Embryonic facial prominence (tissue), 1 donor: ENCODE data around the gene A2M.

Experiments
- DNase-seq: peaks from one replicate; pipeline ENCODE4 v3.0.0-alpha.2; 2016; ENCODE audit errors: extremely low spot score

The A2M gene

GRCh38 chr12:9073076-9073475, 42.6 kb downstream of the A2M start:
- DNase-seq: no peak

- no peak for DNase-seq
Observed at GRCh38 chr12:9072481-9073038, 43.2 kb downstream of the A2M start.

- no peak for DNase-seq
Observed at GRCh38 chr12:9071969-9072368, 43.8 kb downstream of the A2M start.

GRCh38 chr12:9071518-9071917, 44.2 kb downstream of the A2M start:
- DNase-seq: no peak

- no peak for DNase-seq
Observed at GRCh38 chr12:9070351-9070750, 45.4 kb downstream of the A2M start.

DNA sequence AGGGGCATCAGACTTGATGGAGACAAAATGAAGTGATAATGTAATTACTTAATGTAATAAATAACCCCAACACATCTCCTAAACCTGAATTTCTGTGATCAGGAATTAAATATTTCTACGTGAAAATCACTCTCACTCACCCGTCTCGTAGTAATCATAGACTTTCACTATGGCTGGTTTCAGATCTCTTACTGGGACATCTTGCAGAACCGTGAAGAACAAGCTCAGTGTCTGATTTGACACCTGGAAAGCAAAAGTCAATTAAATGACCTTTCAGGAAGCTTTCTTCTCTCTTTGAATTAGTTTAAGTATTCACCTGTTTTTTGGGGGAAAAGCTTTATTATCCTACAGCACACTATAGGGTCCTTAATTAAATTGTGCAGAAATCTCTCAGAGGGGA, 47.1 kb downstream of the A2M start:
- no peak for DNase-seq

- no peak for DNase-seq
Observed at GRCh38 chr12:9068086-9068485, 47.6 kb downstream of the A2M start.

DNA sequence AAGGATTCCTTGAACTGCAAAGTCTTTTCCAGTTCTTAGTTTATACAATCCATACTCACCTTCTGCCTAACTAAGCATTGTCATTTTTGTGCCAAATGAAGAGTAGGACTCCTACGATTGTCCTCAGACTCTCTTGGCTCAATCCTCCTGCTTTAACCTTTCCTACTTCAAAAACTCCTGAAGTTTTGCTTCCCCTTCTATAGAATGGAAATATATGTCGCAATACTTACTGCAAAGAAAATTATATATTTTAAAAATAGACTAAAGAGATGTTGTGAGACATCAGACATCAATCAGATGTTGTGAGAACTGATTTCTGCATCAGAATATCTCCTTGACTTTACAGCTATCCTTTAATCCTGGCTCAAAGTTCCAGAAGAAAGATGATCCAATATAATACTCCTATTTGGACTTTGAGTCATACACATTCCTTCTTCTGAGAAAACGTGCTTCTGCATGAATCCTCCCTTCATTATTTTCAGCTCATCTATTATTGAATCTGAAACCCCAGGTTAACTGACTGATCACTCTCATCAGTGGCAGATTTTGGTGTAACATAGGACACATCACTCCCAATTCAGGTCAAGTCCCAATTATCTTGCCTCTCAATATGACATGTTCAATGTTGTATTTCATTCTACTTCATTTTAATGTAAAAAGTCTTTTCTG, 48.8 kb downstream of the A2M start:
- no peak for DNase-seq

DNA sequence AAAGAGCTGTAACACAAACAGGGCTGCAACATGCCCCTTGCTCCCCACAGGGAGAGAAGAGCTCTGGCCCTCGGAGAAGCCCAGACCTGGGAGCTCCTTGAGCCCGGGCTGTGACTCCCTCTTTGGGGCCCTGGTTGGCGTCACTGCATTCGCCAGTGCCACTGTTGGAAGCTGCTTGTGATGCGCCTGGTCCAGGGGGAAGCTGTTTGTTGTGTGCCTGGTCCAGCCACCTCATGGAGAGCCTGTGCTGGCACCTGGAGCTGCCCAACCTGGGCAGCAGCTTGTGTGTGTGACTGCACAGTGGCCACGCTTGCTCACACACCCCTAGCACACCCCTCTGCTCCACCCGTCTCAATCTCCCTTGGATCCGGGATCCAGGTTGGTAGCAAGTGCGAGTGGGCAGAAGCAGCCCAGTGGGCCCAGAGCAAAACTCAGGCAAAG, 49.5 kb downstream of the A2M start:
- DNase-seq: no peak

- DNase-seq: no peak
Observed at GRCh38 chr12:9065607-9065856, 50.2 kb downstream of the A2M start.

DNA sequence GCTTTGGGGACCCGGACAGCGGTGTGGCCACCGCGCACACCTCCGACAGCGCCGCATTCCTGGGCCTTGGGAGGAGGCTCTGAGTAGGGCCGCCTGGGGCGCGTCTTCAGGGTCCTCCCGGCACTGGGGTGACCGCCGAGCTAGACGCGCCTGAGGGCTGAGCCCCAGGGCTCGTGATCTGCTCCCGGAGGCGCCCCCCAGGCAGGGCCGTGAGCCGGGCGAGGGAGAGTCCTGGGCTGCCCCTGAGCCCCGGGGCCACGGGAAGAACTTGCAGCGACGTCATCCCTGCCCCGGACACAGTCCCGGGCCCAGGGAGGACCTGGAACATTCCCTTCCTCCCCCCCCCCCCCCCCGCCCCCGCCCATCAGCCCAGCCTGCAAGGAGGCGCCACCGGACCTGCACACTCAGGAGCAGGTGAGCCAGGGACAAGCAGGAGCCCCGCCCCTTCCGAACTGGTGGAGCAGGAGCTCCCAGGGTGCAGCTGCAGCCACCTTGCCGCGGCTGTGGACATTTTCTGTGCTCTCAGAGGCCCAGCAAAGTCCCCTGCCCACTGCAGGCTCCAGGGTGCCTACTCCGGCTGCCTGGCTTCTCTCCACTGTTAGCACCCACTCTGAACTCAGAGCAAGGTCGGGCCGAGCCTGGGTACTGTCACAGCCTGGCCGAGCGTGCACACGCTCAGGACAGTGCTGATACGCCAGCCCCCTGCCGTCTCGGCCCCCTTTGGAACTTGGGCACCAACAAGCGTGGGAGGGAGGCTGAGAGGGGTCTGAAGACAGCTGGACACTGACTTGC, 50.7 kb downstream of the A2M start:
- DNase-seq: no peak

DNA sequence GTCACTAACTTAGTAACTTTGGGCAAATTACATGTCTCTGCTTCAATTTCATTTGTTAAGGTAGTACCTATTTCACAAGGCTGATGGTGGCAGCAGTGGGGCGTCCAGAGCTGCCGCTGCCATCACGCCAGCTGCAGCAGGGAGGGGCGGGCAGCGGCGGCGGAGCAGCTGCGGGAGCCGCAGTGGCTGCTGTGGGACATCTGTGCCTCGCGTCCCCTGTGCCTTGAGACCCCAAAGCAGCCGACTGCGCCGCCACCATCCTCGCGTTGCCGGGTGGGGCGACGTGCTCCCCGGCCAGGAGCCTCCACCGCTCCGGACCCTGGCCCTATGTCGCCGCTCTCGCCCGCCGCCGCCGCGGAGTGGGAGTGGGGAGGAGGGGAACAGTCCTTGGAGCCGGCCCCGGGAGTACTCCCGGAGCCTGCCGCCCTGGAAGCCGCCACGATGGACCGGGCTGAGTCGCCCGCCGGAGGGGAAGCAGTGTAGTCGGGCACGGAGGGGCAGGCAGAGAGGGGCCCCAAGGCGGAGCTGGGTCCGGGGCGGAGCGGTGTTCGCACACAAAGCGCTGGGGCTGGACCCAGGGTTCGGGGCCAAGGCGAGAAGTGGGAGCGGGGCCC, 51.4 kb downstream of the A2M start:
- DNase-seq: peak; percentile 53

DNA sequence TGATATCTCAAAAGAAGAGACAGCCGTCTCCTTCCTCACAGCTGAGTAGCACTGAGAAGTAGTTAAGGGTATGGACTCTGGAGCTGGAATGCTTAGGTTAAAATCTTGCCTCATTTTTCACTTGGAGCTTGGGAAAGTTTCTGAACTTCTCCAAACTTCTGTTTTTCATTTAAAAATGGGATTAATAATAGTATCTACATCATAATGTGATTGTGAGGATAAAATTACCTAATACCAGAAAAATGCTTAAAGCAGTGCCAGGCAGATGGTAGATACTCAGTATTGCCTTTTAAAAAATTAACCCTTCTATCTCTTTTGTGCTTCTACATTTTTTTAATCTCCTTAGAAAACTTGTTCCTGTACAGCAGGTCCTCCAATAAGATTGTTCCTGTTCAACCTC, 63.1 kb downstream of the A2M start:
- no peak for DNase-seq

GRCh38 chr12:9051158-9051550, 64.6 kb downstream of the A2M start:
- no peak for DNase-seq

GRCh38 chr12:9050521-9051157, 65.1 kb downstream of the A2M start:
- no peak for DNase-seq

DNA sequence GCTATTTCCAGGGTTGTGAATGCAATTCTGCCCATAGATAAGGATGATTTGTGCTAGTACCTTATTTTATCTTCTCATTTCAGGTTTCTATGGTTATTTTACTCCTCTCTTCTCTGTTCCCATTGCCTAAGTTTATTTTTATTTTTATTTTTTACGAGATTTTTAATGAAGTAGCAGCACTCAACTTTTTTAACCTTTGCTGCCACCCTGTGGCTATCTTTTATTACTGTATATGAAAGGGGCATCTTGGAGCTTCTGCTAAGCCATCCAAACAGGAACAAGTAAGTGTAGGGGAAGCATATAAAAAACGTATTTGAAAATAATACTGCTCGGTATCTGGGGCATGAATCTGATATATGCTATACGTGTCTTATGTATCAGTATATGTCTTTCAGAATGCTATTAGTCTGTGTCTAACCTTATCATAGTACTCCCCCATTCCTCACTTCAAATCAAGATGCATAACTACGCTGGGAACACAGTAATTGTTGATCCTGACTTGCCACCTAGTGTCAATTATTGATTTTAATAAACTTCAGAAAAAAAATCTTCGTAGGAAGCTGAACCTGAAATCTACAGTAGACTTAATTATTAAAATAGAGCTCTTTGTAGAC, 66.1 kb downstream of the A2M start:
- DNase-seq: no peak

GRCh38 chr12:9048930-9049329, 66.8 kb downstream of the A2M start:
- DNase-seq: no peak

GRCh38 chr12:9047105-9047504, 68.6 kb downstream of the A2M start:
- no peak for DNase-seq

DNA sequence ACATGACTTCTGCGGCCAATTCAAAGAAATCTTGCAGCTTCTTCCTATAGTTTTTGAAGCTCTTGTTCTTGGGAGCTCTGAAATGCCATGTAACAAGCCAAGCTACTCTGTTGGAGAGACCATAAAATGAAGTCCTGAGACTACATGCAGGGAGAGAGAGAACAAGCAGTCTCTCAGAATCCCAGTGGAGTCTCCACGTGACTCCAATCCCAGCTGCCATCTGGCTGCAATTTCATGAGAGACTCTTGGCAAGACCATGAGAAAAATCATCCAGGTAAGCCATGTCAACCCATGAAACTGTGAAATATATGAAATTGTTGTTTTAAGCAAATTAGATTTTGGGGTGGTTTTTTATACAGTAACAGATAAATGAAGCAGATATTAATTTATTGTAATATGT, 72.0 kb downstream of the A2M start:
- no peak for DNase-seq

GRCh38 chr12:9041321-9041720, 74.4 kb downstream of the A2M start:
- no peak for DNase-seq

GRCh38 chr12:9040484-9041186, 75.1 kb downstream of the A2M start:
- DNase-seq: no peak
